ENCODE results near the gene HIPK1.

Gene HIPK1

GRCh38 chr1:113913887-113914664 is 15.0 kb upstream of the HIPK1 start:
- DNase-seq (ENCODE audit: low spot score) = no peak

GRCh38 chr1:113916974-113917373 is 12.2 kb upstream of the HIPK1 start:
- no peak for DNase-seq (ENCODE audit: low spot score)

- no peak for DNase-seq (ENCODE audit: low spot score)
Measured at GRCh38 chr1:113917400-113918082, 11.6 kb upstream of the HIPK1 start.

- no peak for DNase-seq (ENCODE audit: low spot score)
Measured at GRCh38 chr1:113918243-113918642, 10.9 kb upstream of the HIPK1 start.

- DNase-seq (ENCODE audit: low spot score) = no peak
Measured at GRCh38 chr1:113922957-113923356, 6.2 kb upstream of the HIPK1 start.

- DNase-seq (ENCODE audit: low spot score) = no peak
Measured at GRCh38 chr1:113924473-113924872, 4.7 kb upstream of the HIPK1 start.

GRCh38 chr1:113928187-113928930 is 765 bp upstream of the HIPK1 start:
- no peak for DNase-seq (ENCODE audit: low spot score)

GRCh38 chr1:113929750-113930498 is 800 bp downstream of the HIPK1 start:
- no peak for DNase-seq (ENCODE audit: low spot score)

GRCh38 chr1:113930499-113931161 is 1.5 kb downstream of the HIPK1 start:
- peak; percentile 93 for DNase-seq (ENCODE audit: low spot score)

GRCh38 chr1:113931451-113931851 is 2.3 kb downstream of the HIPK1 start:
- DNase-seq (ENCODE audit: low spot score) = peak; percentile 71

- DNase-seq (ENCODE audit: low spot score) = no peak
Measured at GRCh38 chr1:113934006-113934405, 4.9 kb downstream of the HIPK1 start.

- DNase-seq (ENCODE audit: low spot score) = no peak
Measured at GRCh38 chr1:113934511-113935055, 5.5 kb downstream of the HIPK1 start.

GRCh38 chr1:113935176-113935575 is 6.1 kb downstream of the HIPK1 start:
- DNase-seq (ENCODE audit: low spot score) = no peak

GRCh38 chr1:113935970-113936369 is 6.8 kb downstream of the HIPK1 start:
- peak; percentile 25 for DNase-seq (ENCODE audit: low spot score)

- DNase-seq (ENCODE audit: low spot score) = peak; percentile 20
Measured at GRCh38 chr1:113937146-113937545, 8.0 kb downstream of the HIPK1 start.

GRCh38 chr1:113938192-113938591 is 9.1 kb downstream of the HIPK1 start:
- no peak for DNase-seq (ENCODE audit: low spot score)

GRCh38 chr1:113940365-113941244 is 11.5 kb downstream of the HIPK1 start:
- peak; percentile 43 for DNase-seq (ENCODE audit: low spot score)

- DNase-seq (ENCODE audit: low spot score) = no peak
Measured at GRCh38 chr1:113941245-113941559, 12.1 kb downstream of the HIPK1 start.

- no peak for DNase-seq (ENCODE audit: low spot score)
Measured at GRCh38 chr1:113942527-113942926, 13.4 kb downstream of the HIPK1 start.

- no peak for DNase-seq (ENCODE audit: low spot score)
Measured at GRCh38 chr1:113943028-113943811, 14.1 kb downstream of the HIPK1 start.

Data from CD4-positive, alpha-beta T cell treated with Interleukin-2 at 100 ng/mL for 4 hours (primary cell).